Parathyroid adenoma (tissue), 2 donors: Measurements from ENCODE around the gene ZNF428.

ENCODE experiments used
- H2AFZ ChIP-seq: fragments of 300-600 bp; sonication (generic); one replicate; pipeline ENCODE4 v1.7.0; 2017; ENCODE audit warnings: antibody characterized with exemption, mild to moderate bottlenecking
- H3K27ac ChIP-seq: fragments of 300-600 bp; sonication (generic); one replicate; pipeline ENCODE4 v1.7.0; 2017
- H3K27me3 ChIP-seq: fragments of 300-600 bp; sonication (generic); one replicate; pipeline ENCODE4 v1.7.0; 2017; ENCODE audit warnings: low read length; ENCODE audit not compliant: control insufficient read depth, insufficient read depth
- H3K36me3 ChIP-seq: fragments of 300-600 bp; sonication (generic); one replicate; pipeline ENCODE4 v1.7.0; 2017; ENCODE audit warnings: low read length; ENCODE audit not compliant: control insufficient read depth, insufficient read depth
- H3K4me1 ChIP-seq: fragments of 300-600 bp; sonication (generic); one replicate; pipeline ENCODE4 v1.7.0; 2017; ENCODE audit warnings: control low read depth
- H3K4me2 ChIP-seq: fragments of 300-600 bp; sonication (generic); one replicate; pipeline ENCODE4 v1.7.0; 2017; ENCODE audit warnings: low read length
- H3K4me3 ChIP-seq: fragments of 300-600 bp; sonication (generic); one replicate; pipeline ENCODE4 v1.7.0; 2017; ENCODE audit warnings: low read depth, low read length
- H3K79me2 ChIP-seq: fragments of 300-600 bp; sonication (generic); one replicate; pipeline ENCODE4 v1.7.0; 2017; ENCODE audit warnings: control low read depth
- H3K9ac ChIP-seq: fragments of 300-600 bp; sonication (generic); one replicate; pipeline ENCODE4 v1.7.0; 2017; ENCODE audit warnings: mild to moderate bottlenecking
- H3K9me3 ChIP-seq: fragments of 300-600 bp; sonication (generic); one replicate; pipeline ENCODE4 v1.7.0; 2017; ENCODE audit warnings: low read length; ENCODE audit not compliant: control insufficient read depth
- TF ChIP-seq, protein P1 (sequence below): fragments of 300-600 bp; sonication (generic); IDR thresholded peaks from one replicate; pipeline ENCODE4 v1.7.0; 2017; ENCODE audit warnings: antibody characterized with exemption, mild to moderate bottlenecking
- donor health status: primary hyperparathyroidism.

Gene ZNF428

DNA sequence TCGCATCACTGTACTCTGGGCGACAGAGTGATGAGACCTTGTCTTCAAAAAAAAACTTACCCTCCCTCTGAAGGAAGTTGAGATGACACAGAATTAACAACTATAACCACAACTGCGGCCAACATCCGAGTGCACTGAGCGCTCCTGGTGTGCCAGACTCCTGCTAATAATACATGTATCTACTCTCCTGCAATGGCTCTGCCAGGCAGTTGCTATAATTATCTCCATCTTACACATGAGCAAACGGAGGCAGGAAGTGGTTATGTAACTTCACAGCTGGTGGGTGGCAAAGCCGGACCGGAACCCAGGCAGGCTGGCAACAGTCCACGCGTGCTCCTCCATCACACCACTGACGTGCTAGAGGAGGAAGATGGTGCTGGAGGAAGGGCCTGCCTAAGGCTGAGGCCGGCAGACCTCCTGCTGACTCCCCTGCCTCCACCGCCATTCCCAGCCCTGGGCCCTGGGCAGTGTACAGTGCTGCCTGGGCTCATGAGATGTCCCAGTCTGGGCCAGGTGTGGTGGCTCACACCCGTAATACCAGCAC lies 56.7 kb downstream of the ZNF428 start:
- Histone ChIP-seq H3K27ac (no peak overlapping the region), H3K9ac (no peak overlapping the region), H2AFZ (no peak overlapping the region)

GRCh38 chr19:43562226-43562697 lies 57.2 kb downstream of the ZNF428 start:
- H3K9me3 ChIP-seq: no peaks in the 10 kb centered on the region
- no peaks in the 10 kb centered on the region for H3K36me3 ChIP-seq
- no peaks in the 10 kb centered on the region for H3K27me3 ChIP-seq
- no peaks in the 10 kb centered on the region for H3K4me1 ChIP-seq
- no peak overlapping the region for H3K4me2 ChIP-seq
- no peak overlapping the region for H2AFZ ChIP-seq
- peaks cover 36% of the 10 kb centered on the region for H3K79me2 ChIP-seq
- H3K4me3 ChIP-seq: no peak overlapping the region
- H3K27ac ChIP-seq: no peak overlapping the region
- TF ChIP-seq, protein P1, sequence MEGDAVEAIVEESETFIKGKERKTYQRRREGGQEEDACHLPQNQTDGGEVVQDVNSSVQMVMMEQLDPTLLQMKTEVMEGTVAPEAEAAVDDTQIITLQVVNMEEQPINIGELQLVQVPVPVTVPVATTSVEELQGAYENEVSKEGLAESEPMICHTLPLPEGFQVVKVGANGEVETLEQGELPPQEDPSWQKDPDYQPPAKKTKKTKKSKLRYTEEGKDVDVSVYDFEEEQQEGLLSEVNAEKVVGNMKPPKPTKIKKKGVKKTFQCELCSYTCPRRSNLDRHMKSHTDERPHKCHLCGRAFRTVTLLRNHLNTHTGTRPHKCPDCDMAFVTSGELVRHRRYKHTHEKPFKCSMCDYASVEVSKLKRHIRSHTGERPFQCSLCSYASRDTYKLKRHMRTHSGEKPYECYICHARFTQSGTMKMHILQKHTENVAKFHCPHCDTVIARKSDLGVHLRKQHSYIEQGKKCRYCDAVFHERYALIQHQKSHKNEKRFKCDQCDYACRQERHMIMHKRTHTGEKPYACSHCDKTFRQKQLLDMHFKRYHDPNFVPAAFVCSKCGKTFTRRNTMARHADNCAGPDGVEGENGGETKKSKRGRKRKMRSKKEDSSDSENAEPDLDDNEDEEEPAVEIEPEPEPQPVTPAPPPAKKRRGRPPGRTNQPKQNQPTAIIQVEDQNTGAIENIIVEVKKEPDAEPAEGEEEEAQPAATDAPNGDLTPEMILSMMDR: no peak
- no peak overlapping the region for H3K9ac ChIP-seq

More for the DNA sequence above, 56.7 kb downstream of the ZNF428 start:
- Histone ChIP-seq H3K27me3 (no peaks in the 10 kb centered on the region), H3K4me3 (no peak overlapping the region), H3K36me3 (no peaks in the 10 kb centered on the region), H3K9me3 (no peaks in the 10 kb centered on the region), H3K4me1 (no peaks in the 10 kb centered on the region), H3K4me2 (no peak overlapping the region), H3K79me2 (peaks cover 39% of the 10 kb centered on the region)
- TF ChIP-seq, protein P1: no peak

DNA sequence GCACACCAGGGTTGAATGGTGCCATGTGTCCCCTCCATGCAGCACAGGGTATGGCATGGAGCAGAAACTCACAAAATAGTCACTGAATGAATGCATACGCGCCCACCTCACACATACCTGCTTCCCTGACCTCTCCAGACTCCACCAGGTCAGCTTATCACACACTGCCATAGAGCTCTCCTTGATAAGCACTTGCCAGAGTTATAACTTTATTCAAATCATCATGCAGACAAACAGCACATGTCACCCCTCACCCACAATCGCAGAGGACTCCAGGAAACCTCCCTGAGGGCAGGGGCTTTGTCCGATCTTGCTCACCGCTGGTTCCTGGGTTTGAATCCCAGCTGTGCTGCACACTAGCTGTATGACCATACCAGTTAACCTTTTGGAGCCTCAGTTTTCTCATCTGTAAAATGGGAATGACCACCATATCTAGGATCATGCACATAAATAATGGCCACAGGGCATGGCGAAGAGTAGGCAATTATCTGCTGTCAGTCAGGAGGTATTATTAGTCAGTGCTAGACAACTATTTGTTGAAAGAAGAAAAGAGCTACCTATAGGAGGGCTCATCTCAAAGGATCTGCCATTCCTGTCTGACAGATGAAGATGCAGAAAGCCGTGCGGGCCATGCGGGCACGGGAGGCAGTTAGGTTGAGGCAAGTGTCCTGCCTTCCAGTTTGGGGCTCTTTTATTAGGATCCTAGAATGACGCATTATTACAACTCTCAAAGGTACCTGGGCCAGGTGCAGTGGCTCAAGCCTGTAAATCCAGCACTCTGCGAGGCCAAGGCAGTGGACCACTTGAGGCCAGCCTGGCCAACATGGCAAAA lies 58.1 kb downstream of the ZNF428 start:
- no peak overlapping the region for H2AFZ ChIP-seq
- no peak overlapping the region for H3K27ac ChIP-seq
- peaks cover 32% of the 10 kb centered on the region for H3K79me2 ChIP-seq
- TF ChIP-seq, protein P1: no peak
- no peaks in the 10 kb centered on the region for H3K9me3 ChIP-seq
- no peak overlapping the region for H3K4me2 ChIP-seq
- H3K4me3 ChIP-seq: no peak overlapping the region
- no peaks in the 10 kb centered on the region for H3K4me1 ChIP-seq
- no peaks in the 10 kb centered on the region for H3K27me3 ChIP-seq
- H3K36me3 ChIP-seq: no peaks in the 10 kb centered on the region
- H3K9ac ChIP-seq: no peak overlapping the region

DNA sequence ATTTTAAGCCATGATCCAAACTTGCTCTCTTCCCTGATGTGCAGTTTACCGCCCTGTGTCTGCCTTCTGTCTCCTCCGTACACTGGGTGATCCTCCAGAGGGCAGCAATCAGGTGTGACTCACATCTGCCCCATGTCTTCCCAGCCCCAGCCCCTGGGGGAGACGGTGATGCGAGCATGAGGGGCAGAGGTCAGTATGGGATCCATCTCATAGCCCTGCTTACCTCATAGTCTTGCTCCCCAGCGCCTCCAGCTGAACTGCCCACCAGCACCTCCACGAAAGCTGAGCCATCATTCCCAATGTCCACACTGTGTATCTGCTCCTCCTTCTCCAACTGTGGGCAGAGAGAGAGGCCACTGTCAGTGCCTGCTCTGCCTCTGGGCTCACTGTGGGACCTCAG lies 58.7 kb downstream of the ZNF428 start:
- Histone ChIP-seq H3K36me3 (no peaks in the 10 kb centered on the region), H3K4me2 (no peak overlapping the region), H2AFZ (no peak overlapping the region), H3K27ac (no peak overlapping the region), H3K27me3 (no peaks in the 10 kb centered on the region), H3K79me2 (peaks cover 28% of the 10 kb centered on the region), H3K4me3 (no peak overlapping the region), H3K4me1 (no peaks in the 10 kb centered on the region), H3K9ac (no peak overlapping the region), H3K9me3 (no peaks in the 10 kb centered on the region)
- TF ChIP-seq, protein P1: no peak
